T follicular helper cell (primary cell): ENCODE results near the gene TUBB8B.
"Not testable (repeated sequence)": the region's sequence is repeated elsewhere in the genome, so short reads cannot be mapped to it uniquely, and the experiment has no call there.

Source experiments
- DNase-seq: peaks from one replicate; pipeline ENCODE4 v3.0.0-alpha.2; 2020; ENCODE audit warnings: low read depth

Gene TUBB8B

GRCh38 chr18:12773-13172 lies 36.6 kb downstream of the TUBB8B start:
- not testable (repeated sequence) for DNase-seq

GRCh38 chr18:11383-12274 lies 37.8 kb downstream of the TUBB8B start:
- not testable (repeated sequence) for DNase-seq

GRCh38 chr18:10624-11184 lies 38.7 kb downstream of the TUBB8B start:
- DNase-seq = not testable (repeated sequence)

- not testable (repeated sequence) for DNase-seq
These were observed 39.5 kb downstream of the TUBB8B start for GRCh38 chr18:9937-10336.
